HepG2 (cell line): ENCODE data around the gene FAH. TPM values are rescaled to one million over a fixed set of nuclear protein-coding genes. Genes with fewer than 3 reads are reported as not detected.

Experiments used
- ARID4A ChIP-seq: sonication (generic); formaldehyde crosslinking; IDR thresholded peaks from 2 replicates; pipeline ENCODE4 v1.5.0; 2020; ENCODE audit warnings: mild to moderate bottlenecking, missing genetic modification reagents, borderline replicate concordance
- ESRRA ChIP-seq: sonication (generic); formaldehyde crosslinking; IDR thresholded peaks from 2 replicates; pipeline ENCODE4 v1.5.1; 2020; ENCODE audit warnings: mild to moderate bottlenecking, low read depth, missing genetic modification reagents
- GFI1 ChIP-seq: sonication (generic); formaldehyde crosslinking; IDR thresholded peaks from 2 replicates; pipeline ENCODE4 v1.5.0; 2020; ENCODE audit warnings: missing genetic modification reagents, mild to moderate bottlenecking, borderline replicate concordance
- HBP1 ChIP-seq: IDR thresholded peaks from 2 replicates; pipeline ENCODE4 v1.6.1; 2016; ENCODE audit warnings: low read depth, control low read depth
- IKZF1 ChIP-seq: fragments of 450-650 bp; IDR thresholded peaks from 2 replicates; pipeline ENCODE4 v1.7.1; 2016
- MAX ChIP-seq: IDR thresholded peaks from 2 replicates; pipeline ENCODE4 v1.6.1; 2012; ENCODE audit warnings: inconsistent platforms
- RBAK ChIP-seq: sonication (generic); formaldehyde crosslinking; IDR thresholded peaks from 2 replicates; pipeline ENCODE4 v1.5.1; 2020; ENCODE audit warnings: mild to moderate bottlenecking, missing genetic modification reagents
- SOX13 ChIP-seq, 3 experiments: fragments of 450-650 bp in 1 of 3; sonication (generic) in 1 of 3; formaldehyde crosslinking in 1 of 3; IDR thresholded peaks in 2 of 3; conservative IDR thresholded peaks in 1 of 3; 2 replicates each; pipeline versions ENCODE4 v1.5.0 to v1.6.1; 2016 to 2020; ENCODE audit warnings: antibody characterized with exemption in 1 of 3, mild to moderate bottlenecking in 1 of 3, missing compliant biosample characterization in 1 of 3, missing genetic modification reagents in 1 of 3, moderate library complexity in 1 of 3
- STAT5B ChIP-seq: sonication (generic); formaldehyde crosslinking; IDR thresholded peaks from 2 replicates; pipeline ENCODE4 v1.4.0; 2020; ENCODE audit warnings: missing genetic modification reagents
- TIGD3 ChIP-seq: sonication (generic); formaldehyde crosslinking; IDR thresholded peaks from 2 replicates; pipeline ENCODE4 v1.5.1; 2020; ENCODE audit warnings: mild to moderate bottlenecking, missing genetic modification reagents, borderline replicate concordance
- USF2 ChIP-seq, 2 experiments: sonication (generic) in 1 of 2; formaldehyde crosslinking in 1 of 2; IDR thresholded peaks; 2 replicates each; pipeline versions ENCODE4 v1.5.1 to v1.6.1; 2011 to 2020; ENCODE audit warnings: borderline replicate concordance in 1 of 2, low read depth in 1 of 2, low read length in 1 of 2, mild to moderate bottlenecking in 1 of 2, missing genetic modification reagents in 1 of 2, moderate library complexity in 1 of 2
- ZNF276 ChIP-seq: sonication (generic); formaldehyde crosslinking; IDR thresholded peaks from 2 replicates; pipeline ENCODE4 v1.4.0; 2020; ENCODE audit warnings: mild to moderate bottlenecking, low read depth, missing genetic modification reagents
- ZNF614 ChIP-seq: IDR thresholded peaks from 2 replicates; pipeline ENCODE4 v1.6.1; 2018; ENCODE audit warnings: missing biosample characterization, missing genetic modification reagents, inconsistent platforms, borderline replicate concordance
- polyA plus RNA-seq, 8 experiments: library from polyadenylated mRNA; depleted of rRNA in 3 of 8; stranded (reverse) in 7 of 8; unstranded in 1 of 8; fragments of >200 nt; fragmentation: Illumina TruSeq in 4 of 8; extraction: Trizol in 4 of 8; gene quantifications; 2 replicates each; pipeline versions ENCODE4 v1.2.1 to v1.2.3, GENCODE V29; 2011 to 2016; ENCODE audit warnings: low read depth in 4 of 8, missing spikeins in 1 of 8, mixed read lengths in 1 of 8; ENCODE audit not compliant: insufficient read depth in 1 of 8
- total RNA-seq, 5 experiments: library from RNA; depleted of rRNA; stranded (reverse); fragments of >200 nt; fragmentation: Illumina TruSeq; extraction: Trizol; gene quantifications; 2 replicates each; pipeline ENCODE4 v1.2.3, GENCODE V29; 2016; ENCODE audit warnings: low read depth in 1 of 5

Gene FAH
- total and polyA plus RNA-seq, 2 of the 13 experiments (the other 11 are each of a cell fraction or from before 2014, with no cell fraction given), result 36.6 to 75.0 TPM

GRCh38 chr15:80173022-80173759 lies 20.4 kb downstream of the FAH start (continued):
- no peak for TF ChIP-seq STAT5B (CRISPR knock-in tag)
- TF ChIP-seq IKZF1, result no peak
- no peak; the same call in 1 of the 2 replicates for TF ChIP-seq ARID4A (CRISPR knock-in tag)
- TF ChIP-seq HBP1, result no peak
- no peak for TF ChIP-seq ZNF614 (CRISPR knock-in tag)
- TF ChIP-seq GFI1, result no peak
- peak; percentile 27; the same call in 1 of the 2 replicates for TF ChIP-seq ESRRA
- TF ChIP-seq TIGD3, result no peak
- TF ChIP-seq MAX, result peak; percentile 58; the same call in 1 of the 2 replicates
- TF ChIP-seq ZNF276, result no peak
- TF ChIP-seq SOX13 (IDR thresholded peaks at IDR 0.05), result no peak
- no peak for TF ChIP-seq SOX13 (CRISPR knock-in tag; conservative IDR thresholded peaks at IDR 0.05 in 1 of 2, IDR thresholded peaks at IDR 0.05 in 1 of 2)
- no peak for TF ChIP-seq USF2 (IDR thresholded peaks at IDR 0.05; ENCODE audit: low read depth, low read length)
- no peak for TF ChIP-seq USF2 (CRISPR knock-in tag; IDR thresholded peaks at IDR 0.05; ENCODE audit: borderline replicate concordance)
- TF ChIP-seq RBAK (CRISPR knock-in tag), result no peak
